ENCODE measurements around the gene NPIPB9.
"Not testable (repeated sequence)": the region's sequence is repeated elsewhere in the genome, so short reads cannot be mapped to it uniquely, and the experiment has no call there.

NPIPB9 gene

GRCh38 chr16:28751487-28751886 is at the start of gene NPIPB9:
Gene NPIPB9, plus strand, starts transcription at chr16:28751787.
- DNase-seq (ENCODE audit: low read depth in 3 of 3) = not testable (repeated sequence)

DNA sequence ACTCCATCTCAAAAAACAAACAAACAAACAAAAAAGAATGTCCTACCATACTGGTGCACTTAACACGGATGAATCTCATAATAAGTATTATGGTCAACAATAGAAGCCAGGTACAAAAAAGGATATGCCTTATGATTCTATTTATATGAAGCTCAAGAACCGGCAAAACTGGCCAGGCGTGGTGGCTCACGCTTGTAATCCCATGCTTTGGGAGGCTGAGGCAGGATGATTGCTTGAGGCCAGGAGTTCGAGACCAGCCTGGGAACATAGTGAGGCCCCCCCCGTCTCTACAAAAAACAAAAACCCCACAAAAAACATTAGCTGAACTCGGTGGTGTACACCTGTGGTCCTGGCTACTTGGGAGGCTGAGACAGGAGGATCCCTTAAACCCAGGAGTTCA is 47.3 kb upstream of the NPIPB9 start:
- not testable (repeated sequence) for DNase-seq (ENCODE audit: low read depth in 3 of 3)

DNA sequence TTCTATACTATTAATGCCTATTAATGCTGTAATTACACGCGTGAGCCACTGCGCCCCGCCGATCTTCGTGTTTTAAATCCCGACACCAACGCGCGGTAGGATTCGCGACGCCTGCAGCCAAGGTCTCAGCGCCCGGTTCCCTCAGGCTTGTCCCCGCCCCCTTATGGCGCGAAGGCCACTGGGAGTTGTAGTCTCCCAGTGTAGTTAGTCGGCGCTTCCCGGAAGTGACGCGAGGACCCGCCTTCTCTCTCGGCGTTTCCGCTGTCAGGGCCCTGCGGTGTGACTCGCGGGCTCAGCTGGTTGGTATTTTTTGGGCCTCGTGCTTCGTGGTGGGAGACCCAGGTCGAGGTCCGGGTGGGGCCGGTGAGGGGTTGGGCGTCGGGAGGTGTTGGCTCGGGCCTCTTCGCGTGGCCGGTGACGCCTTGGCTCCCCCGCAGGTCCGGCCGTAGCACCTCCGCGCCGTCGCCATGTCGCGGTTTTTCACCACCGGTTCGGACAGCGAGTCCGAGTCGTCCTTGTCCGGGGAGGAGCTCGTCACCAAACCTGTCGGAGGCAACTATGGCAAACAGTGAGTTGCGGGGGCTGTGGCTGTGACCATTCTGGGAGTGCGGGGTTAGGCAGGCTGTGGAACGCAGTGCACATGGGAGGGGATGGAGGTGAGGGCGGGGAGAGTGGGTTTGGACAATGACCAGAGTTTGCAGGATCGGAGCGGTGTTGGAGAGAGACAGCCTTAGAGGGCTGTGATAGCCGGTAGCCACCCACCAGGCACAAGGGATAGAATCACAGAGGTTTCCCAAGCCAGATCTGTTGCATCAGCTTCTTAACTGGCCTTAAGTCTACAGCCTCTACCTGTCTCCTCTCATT is 40.1 kb upstream of the NPIPB9 start, which contains the start of gene EIF3C:
Gene EIF3C (plus strand): TSS at position 245 of the 864 bp plus-strand sequence. CDS start 223 bp downstream, at position 468.
- not testable (repeated sequence) for DNase-seq (ENCODE audit: low read depth in 3 of 3)

DNA sequence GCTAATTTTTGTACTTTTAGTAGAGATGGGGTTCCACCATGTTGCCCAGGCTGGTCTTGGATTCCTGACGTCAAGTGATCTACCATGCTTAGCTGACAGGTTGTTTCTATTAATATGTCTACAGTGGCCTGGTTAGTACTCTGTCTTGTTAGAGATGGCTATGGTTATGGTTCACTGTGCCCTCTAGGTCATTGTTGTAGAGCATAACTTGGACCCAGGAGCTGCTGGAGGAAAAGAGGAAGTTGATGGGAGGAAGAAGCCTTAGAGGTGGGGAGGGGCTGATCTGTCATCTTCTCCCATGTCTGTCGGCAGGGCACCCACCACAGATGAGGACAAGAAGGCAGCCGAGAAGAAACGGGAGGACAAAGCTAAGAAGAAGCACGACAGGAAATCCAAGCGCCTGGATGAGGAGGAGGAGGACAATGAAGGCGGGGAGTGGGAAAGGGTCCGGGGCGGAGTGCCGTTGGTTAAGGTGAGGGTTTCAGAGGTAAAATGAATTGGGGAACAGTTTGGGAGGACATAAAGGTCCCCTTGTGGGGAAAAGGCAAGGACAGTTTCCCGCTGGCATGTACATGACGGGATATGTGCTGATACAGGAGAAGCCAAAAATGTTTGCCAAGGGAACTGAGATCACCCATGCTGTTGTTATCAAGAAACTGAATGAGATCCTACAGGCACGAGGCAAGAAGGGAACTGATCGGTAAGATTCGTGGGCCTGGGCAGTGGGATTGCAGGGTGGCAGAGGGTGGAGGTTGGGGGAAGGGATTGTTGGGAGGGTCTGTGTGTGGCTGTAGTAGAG is 28.5 kb upstream of the NPIPB9 start:
- DNase-seq (ENCODE audit: low read depth in 3 of 3) = not testable (repeated sequence)

GRCh38 chr16:28731253-28731652 is 20.3 kb upstream of the NPIPB9 start:
- DNase-seq (ENCODE audit: low read depth in 3 of 3) = not testable (repeated sequence)

- not testable (repeated sequence) for DNase-seq (ENCODE audit: low read depth in 3 of 3)
These were observed 19.0 kb upstream of the NPIPB9 start for GRCh38 chr16:28732455-28733124.

DNA sequence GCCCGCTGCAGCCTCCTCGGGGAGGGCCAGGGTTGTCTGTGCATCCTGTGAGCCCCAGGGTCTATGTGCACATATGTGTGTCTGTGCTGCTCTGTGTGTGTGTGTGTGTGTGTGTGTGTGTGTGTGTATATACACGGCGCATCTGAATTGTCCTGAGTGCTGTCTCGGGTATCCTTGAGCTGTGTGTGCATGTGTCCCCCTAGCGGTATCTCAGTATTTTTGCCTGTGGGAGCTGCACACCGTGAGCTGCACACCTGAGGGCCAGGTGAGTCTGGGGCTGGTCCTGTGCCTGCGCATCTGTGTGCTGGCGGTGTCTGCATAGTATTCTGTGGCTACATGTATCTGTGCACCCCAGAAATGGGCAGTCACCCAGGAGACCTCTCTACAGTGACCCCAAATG is 11.8 kb upstream of the NPIPB9 start:
- DNase-seq (ENCODE audit: low read depth in 3 of 3) = not testable (repeated sequence)

- DNase-seq (ENCODE audit: low read depth in 3 of 3) = not testable (repeated sequence)
These were observed 11.0 kb upstream of the NPIPB9 start for GRCh38 chr16:28740631-28741030.

DNA sequence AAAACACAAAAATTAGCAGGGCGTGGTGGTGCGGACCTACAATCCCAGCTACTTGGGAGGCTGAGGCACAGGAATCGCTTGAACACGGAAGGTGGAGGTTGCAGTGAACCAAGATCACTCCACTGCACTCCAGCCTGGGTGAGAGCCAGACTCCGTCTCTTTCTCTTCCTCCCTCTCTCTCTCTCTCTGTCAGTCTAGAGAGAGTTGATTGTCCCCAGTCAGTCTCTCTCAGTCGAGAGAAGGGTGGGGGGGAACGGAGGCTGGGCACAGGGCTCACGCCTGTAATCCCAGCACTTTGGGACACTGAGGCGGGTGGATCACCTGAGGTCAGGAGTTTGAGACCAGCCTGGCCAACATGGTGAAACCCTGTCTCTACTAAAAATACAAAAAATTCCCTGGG is 10.3 kb upstream of the NPIPB9 start:
- DNase-seq (ENCODE audit: low read depth in 3 of 3) = not testable (repeated sequence)

- DNase-seq (ENCODE audit: low read depth in 3 of 3) = not testable (repeated sequence)
These were observed 4.8 kb upstream of the NPIPB9 start for GRCh38 chr16:28746618-28747350.

DNA sequence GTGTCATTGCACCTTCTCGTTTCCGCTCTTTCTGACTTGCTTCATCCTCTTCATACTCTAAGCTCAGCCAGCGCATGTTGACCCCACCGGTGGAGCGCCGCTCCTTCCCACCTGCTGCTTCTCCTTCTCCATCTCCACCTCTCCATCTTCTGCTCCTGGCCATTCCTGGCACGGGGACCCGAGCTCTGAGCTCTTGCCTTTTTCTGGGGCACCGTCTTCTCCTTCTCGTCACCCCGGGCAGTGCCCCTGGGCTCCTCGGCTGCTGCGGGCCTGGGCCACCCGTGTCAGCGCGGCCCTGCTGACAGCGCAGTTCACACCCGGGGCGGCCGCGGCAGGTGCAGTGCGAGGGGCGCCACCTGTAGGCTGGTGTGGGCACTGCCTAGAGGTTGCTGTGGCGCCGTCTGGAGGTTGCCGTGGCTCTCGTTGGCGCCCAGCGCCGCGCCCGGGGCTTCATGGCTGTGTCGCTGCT is 1.6 kb upstream of the NPIPB9 start:
- peak in 2 of 3 donors; percentile 6 to 14 for DNase-seq (ENCODE audit: low read depth in 3 of 3)

DNA sequence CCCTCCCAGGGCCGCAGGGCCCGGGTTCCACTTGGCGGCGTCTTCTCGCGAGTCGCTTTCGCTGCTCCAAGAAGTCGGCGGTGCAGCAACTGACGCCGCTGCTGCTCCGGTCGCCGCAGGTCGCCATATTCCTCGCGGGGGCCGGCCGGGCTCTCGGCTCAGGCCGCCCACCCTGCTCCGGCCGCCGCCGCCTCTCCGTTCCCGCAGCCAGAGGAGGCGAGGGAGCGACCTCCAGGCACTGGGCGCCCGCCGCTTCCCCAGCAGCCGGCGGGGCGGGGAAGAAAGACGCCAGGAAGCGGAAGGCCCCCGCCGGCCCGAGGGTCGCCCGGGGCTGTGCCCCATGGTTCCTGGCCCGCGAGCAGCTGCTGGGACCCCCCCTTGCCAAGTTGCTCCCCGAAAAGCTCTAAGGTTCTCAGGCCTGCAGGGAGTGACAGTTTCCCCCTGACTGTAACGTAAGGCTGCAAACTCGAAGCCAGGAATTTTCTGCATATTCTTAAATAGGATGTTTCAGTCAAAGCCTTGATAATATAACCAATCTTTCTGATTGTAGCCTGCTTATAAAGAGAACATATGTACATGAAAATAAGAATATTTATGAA is 1.0 kb upstream of the NPIPB9 start:
- DNase-seq (ENCODE audit: low read depth in 3 of 3) = not testable (repeated sequence)

- not testable (repeated sequence) for DNase-seq (ENCODE audit: low read depth in 3 of 3)
These were observed 30.1 kb downstream of the NPIPB9 start for GRCh38 chr16:28781697-28782096.

DNA sequence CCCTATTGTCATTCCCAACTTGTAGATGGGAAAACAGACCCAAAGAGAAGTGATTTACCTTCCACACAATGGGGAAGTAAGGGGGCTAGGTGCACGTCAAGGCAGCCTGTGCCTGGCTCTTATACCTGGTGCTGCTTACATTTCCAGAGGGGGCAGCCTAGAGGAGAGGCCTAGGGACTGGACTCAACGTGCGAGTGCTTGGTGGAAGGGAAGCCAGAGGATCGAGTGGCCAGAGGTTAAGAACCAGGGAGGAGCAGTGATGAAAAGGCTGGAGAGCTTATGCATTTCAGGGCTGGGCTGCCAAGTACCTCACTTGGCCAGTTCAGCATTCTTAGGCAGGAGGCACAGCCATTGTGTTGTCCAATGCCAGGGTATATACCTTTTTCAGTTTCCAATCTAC is 30.8 kb downstream of the NPIPB9 start:
- not testable (repeated sequence) for DNase-seq (ENCODE audit: low read depth in 3 of 3)

- peak; percentile 42 to 77 (median 68) for DNase-seq (ENCODE audit: low read depth in 3 of 3)
These were observed 50.8 kb downstream of the NPIPB9 start for GRCh38 chr16:28802235-28803019.

DNA sequence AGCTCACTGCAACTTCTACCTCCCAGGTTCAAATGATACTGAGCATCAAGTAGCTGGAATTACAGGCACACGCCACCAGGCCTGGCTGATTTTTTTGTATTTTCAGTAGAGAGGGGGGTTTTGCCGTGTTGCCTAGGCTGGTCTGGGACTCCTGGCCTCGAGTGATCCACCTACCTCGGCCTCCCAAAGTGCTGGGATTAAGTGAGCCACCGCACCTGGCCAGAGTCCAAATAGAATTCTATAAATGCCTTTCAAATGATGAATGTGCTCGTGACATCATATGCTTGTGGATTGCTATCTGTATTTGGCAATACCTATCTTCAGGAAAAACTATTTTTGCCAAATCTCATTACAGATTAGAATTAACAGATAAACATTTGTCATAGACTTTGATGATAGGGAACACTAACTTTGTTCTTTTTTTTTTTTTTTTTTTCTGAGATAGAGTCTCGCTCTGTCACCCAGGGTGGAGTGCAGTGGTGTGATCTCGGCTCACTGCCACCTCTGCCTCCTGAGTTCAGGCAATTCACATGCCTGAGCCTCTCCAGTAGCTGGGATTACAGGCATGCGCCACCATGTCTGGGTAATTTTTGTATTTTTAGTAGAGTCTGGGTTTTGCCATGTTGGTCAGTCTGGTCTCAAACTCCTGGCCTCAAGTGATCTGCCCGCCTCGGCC is 56.0 kb downstream of the NPIPB9 start:
- DNase-seq (ENCODE audit: low read depth in 3 of 3) = not testable (repeated sequence)

GRCh38 chr16:28820016-28820415 is 68.4 kb downstream of the NPIPB9 start:
- no peak for DNase-seq (ENCODE audit: low read depth in 3 of 3)

GRCh38 chr16:28820546-28820945 is 69.0 kb downstream of the NPIPB9 start:
- not testable (repeated sequence) for DNase-seq (ENCODE audit: low read depth in 3 of 3)

DNA sequence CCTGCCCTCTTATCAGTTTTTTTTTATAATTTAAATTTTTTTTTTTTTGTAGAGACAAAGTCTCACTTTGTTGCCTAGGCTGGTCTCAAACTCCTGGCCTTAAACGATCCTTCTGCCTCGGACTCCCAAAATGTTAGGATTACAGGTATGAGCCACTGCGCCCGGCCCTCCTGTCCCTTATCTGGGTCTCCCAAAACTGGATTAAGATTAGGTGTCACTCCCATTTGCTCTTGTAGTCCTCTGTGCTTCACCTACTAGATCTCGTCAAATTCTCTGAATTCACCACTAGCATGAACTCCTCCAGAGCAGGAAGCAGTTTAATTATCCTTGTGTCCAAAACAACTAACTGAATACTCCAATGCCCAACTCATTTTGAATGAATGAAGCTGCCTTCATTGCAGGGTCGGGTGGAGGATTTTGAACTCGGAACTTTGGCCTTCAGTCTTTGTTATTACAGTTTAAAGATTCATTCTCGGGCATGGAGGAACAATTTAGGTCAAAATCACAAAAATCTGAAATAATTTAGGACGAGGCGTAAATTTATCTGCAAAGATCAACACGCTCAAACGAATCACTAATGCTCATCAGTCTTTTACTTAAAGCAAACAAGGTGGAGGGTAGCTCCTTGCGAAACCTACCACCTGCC is 70.4 kb downstream of the NPIPB9 start:
- no peak for DNase-seq (ENCODE audit: low read depth in 3 of 3)

Data from stimulated activated CD4-positive, alpha-beta T cell treated with anti-CD3 and anti-CD28 coated beads, TNF-alpha, amount 100 ng/mL, for 48 hours (primary cell).